ENCODE data around the gene ATP1A4. TPM values are rescaled to one million over a fixed set of nuclear protein-coding genes. Genes with fewer than 3 reads are reported as not detected.
A peak's percentile ranks its signal among the peaks of the same experiment; 100 is the strongest.

The ATP1A4 gene
- total RNA-seq, 2 donors from 2014 or later = 2.8 to 5.2 TPM

GRCh38 chr1:160157174-160157573, 5.8 kb downstream of the ATP1A4 start:
- intact Hi-C loops (cut with DNase I) = no loop called here
- H3K36me3 ChIP-seq = no peaks in the 10 kb centered on the region
- H3K9me3 ChIP-seq = no peaks in the 10 kb centered on the region
- DNase-seq (ENCODE audit: low spot score) = peak; percentile 10
- no peaks in the 10 kb centered on the region for H3K4me1 ChIP-seq (replicated peaks)
- H3K27ac ChIP-seq = no peak overlapping the region
- H3K4me3 ChIP-seq = no peak overlapping the region
- H3K27me3 ChIP-seq (replicated peaks; ENCODE audit: insufficient read depth) = no peaks in the 10 kb centered on the region
- WGBS = 57% methylated on average over 4 of the region's 4 CpGs
- TF ChIP-seq, protein P1, sequence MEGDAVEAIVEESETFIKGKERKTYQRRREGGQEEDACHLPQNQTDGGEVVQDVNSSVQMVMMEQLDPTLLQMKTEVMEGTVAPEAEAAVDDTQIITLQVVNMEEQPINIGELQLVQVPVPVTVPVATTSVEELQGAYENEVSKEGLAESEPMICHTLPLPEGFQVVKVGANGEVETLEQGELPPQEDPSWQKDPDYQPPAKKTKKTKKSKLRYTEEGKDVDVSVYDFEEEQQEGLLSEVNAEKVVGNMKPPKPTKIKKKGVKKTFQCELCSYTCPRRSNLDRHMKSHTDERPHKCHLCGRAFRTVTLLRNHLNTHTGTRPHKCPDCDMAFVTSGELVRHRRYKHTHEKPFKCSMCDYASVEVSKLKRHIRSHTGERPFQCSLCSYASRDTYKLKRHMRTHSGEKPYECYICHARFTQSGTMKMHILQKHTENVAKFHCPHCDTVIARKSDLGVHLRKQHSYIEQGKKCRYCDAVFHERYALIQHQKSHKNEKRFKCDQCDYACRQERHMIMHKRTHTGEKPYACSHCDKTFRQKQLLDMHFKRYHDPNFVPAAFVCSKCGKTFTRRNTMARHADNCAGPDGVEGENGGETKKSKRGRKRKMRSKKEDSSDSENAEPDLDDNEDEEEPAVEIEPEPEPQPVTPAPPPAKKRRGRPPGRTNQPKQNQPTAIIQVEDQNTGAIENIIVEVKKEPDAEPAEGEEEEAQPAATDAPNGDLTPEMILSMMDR (IDR thresholded peaks at IDR 0.05) = no peak
- TF ChIP-seq POLR2AphosphoS5 (IDR thresholded peaks at IDR 0.05) (peak; percentile 55), POLR2A (IDR thresholded peaks at IDR 0.05) (no peak)

- no peaks in the 10 kb centered on the region for H3K27me3 ChIP-seq (replicated peaks; ENCODE audit: insufficient read depth)
- no peaks in the 10 kb centered on the region for H3K4me1 ChIP-seq (replicated peaks)
- no peak for DNase-seq (ENCODE audit: low spot score)
- no peak overlapping the region for H3K27ac ChIP-seq
- no peaks in the 10 kb centered on the region for H3K9me3 ChIP-seq
- WGBS = 88% methylated on average over 3 of the region's 3 CpGs
- intact Hi-C loops (cut with DNase I) = no loop called here
- TF ChIP-seq POLR2AphosphoS5 (IDR thresholded peaks at IDR 0.05) (no peak), POLR2A (IDR thresholded peaks at IDR 0.05) (no peak)
- TF ChIP-seq, protein P1 (IDR thresholded peaks at IDR 0.05) = no peak
- H3K36me3 ChIP-seq = no peaks in the 10 kb centered on the region
- H3K4me3 ChIP-seq = no peak overlapping the region
Observed at GRCh38 chr1:160158031-160158430, 6.6 kb downstream of the ATP1A4 start.

- no peaks in the 10 kb centered on the region for H3K4me1 ChIP-seq (replicated peaks)
- no peaks in the 10 kb centered on the region for H3K27me3 ChIP-seq (replicated peaks; ENCODE audit: insufficient read depth)
- WGBS = 93% methylated on average over 4 of the region's 4 CpGs
- H3K27ac ChIP-seq = no peak overlapping the region
- no peak overlapping the region for H3K4me3 ChIP-seq
- TF ChIP-seq, protein P1 (IDR thresholded peaks at IDR 0.05) = no peak
- no peak for TF ChIP-seq POLR2AphosphoS5 (IDR thresholded peaks at IDR 0.05)
- no peak for TF ChIP-seq POLR2A (IDR thresholded peaks at IDR 0.05)
- no peaks in the 10 kb centered on the region for H3K9me3 ChIP-seq
- intact Hi-C loops (cut with DNase I) = no loop called here
- no peak for DNase-seq (ENCODE audit: low spot score)
- no peaks in the 10 kb centered on the region for H3K36me3 ChIP-seq
Observed at GRCh38 chr1:160158534-160158933, 7.1 kb downstream of the ATP1A4 start.

DNA sequence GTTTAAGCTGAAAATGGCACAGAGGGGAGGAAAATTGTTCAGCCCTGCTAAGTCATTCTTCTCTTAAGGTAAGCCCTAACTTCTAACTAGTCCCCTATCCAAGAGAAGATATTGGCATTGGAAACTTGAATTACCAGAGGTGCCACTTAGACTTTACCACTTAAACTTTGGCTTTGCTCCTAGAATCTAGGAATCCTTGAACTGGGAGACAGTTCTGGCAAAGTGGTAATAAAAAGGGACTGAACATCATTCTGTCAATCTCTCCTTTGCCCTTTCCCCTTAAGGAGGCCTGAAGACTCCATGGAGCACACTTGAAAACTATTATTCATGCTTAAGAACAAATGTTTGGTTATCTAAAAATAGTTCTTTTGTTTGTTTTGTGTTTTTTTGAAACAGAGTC, 8.4 kb downstream of the ATP1A4 start:
- Histone ChIP-seq H3K27me3 (replicated peaks; ENCODE audit: insufficient read depth) (no peaks in the 10 kb centered on the region), H3K4me1 (replicated peaks) (no peaks in the 10 kb centered on the region), H3K4me3 (no peak overlapping the region), H3K36me3 (no peaks in the 10 kb centered on the region), H3K27ac (no peak overlapping the region), H3K9me3 (no peaks in the 10 kb centered on the region)
- intact Hi-C loops (cut with DNase I) = no loop called here
- peak; percentile 17 for DNase-seq (ENCODE audit: low spot score)
- peak; percentile 64 for TF ChIP-seq POLR2AphosphoS5 (IDR thresholded peaks at IDR 0.05)
- no peak for TF ChIP-seq POLR2A (IDR thresholded peaks at IDR 0.05)

- H3K27ac ChIP-seq = no peak overlapping the region
- DNase-seq (ENCODE audit: low spot score) = no peak
- H3K4me3 ChIP-seq = no peak overlapping the region
Observed at GRCh38 chr1:160161965-160162705, 10.7 kb downstream of the ATP1A4 start.

More at GRCh38 chr1:160161965-160162705, 10.7 kb downstream of the ATP1A4 start:
- Histone ChIP-seq H3K36me3 (no peaks in the 10 kb centered on the region), H3K27me3 (replicated peaks; ENCODE audit: insufficient read depth) (no peaks in the 10 kb centered on the region), H3K4me1 (replicated peaks) (no peaks in the 10 kb centered on the region), H3K9me3 (no peaks in the 10 kb centered on the region)
- intact Hi-C loops (cut with DNase I) = no loop called here
- no peak for TF ChIP-seq POLR2AphosphoS5 (IDR thresholded peaks at IDR 0.05)
- TF ChIP-seq, protein P1 (IDR thresholded peaks at IDR 0.05) = no peak
- no peak for TF ChIP-seq POLR2A (IDR thresholded peaks at IDR 0.05)
- 77% methylated on average over 6 of the region's 6 CpGs for WGBS

Data from prostate gland (tissue), 2 donors.